Suprapubic skin (tissue), 4 donors: ENCODE data around the gene PKIB. TPM values are rescaled to one million over a fixed set of nuclear protein-coding genes. Genes with fewer than 3 reads are reported as not detected.

ENCODE experiments used
- DNase-seq, 2 donors: peaks; one replicate each; pipeline ENCODE4 v3.0.0-alpha.2; 2019; ENCODE audit warnings: low spot score in 2 of 2
- H3K27ac ChIP-seq: fragments of 200-600 bp; sonication (generic); one replicate; pipeline ENCODE4 v1.5.1; 2019
- H3K27me3 ChIP-seq: fragments of 200-600 bp; sonication (generic); one replicate; pipeline ENCODE4 v1.5.1; 2019
- H3K36me3 ChIP-seq: fragments of 200-600 bp; sonication (generic); one replicate; pipeline ENCODE4 v1.5.1; 2019
- H3K4me1 ChIP-seq: fragments of 200-600 bp; sonication (generic); one replicate; pipeline ENCODE4 v1.5.1; 2019
- H3K4me3 ChIP-seq: fragments of 200-600 bp; sonication (generic); one replicate; pipeline ENCODE4 v1.5.1; 2019; ENCODE audit warnings: mild to moderate bottlenecking
- H3K9me3 ChIP-seq: fragments of 200-600 bp; sonication (generic); one replicate; pipeline ENCODE4 v1.5.1; 2019
- EP300 ChIP-seq: sonication (generic); formaldehyde crosslinking; IDR thresholded peaks from one replicate; pipeline ENCODE4 v1.6.1; 2017; ENCODE audit warnings: antibody characterized with exemption
- POLR2A ChIP-seq, 2 donors: fragments of 450-650 bp; IDR thresholded peaks; one replicate each; pipeline ENCODE4 v1.6.1; 2017; ENCODE audit warnings: antibody characterized with exemption in 2 of 2, mild to moderate bottlenecking in 2 of 2, moderate library complexity in 2 of 2
- POLR2AphosphoS5 ChIP-seq, 3 donors: sonication (generic); formaldehyde crosslinking; IDR thresholded peaks; one replicate each; pipeline ENCODE4 v1.6.1; 2017; ENCODE audit warnings: antibody characterized with exemption in 3 of 3
- WGBS: methylation state at CpG from one replicate; pipeline ENCODE4 v1.1.5; 2018; 5-methylcytosine and 5-hydroxymethylcytosine counted together
- total RNA-seq, 4 donors: library from RNA; depleted of rRNA; stranded (reverse); fragments of >200 nt; gene quantifications; one replicate each; pipeline ENCODE4 v1.1.0, GENCODE V29; 2016
- TF ChIP-seq, protein P1 (sequence below), 2 donors: fragments of 200-600 bp in 1 of 2; fragments of 450-650 bp in 1 of 2; sonication (generic) in 1 of 2; IDR thresholded peaks; one replicate each; pipeline ENCODE4 v1.5.1; 2016 to 2019; ENCODE audit warnings: antibody characterized with exemption in 2 of 2, mild to moderate bottlenecking in 1 of 2, moderate library complexity in 1 of 2

The PKIB gene
- total RNA-seq, 4 donors from 2014 or later = 6.4 to 12.0 (median 8.2) TPM

DNA sequence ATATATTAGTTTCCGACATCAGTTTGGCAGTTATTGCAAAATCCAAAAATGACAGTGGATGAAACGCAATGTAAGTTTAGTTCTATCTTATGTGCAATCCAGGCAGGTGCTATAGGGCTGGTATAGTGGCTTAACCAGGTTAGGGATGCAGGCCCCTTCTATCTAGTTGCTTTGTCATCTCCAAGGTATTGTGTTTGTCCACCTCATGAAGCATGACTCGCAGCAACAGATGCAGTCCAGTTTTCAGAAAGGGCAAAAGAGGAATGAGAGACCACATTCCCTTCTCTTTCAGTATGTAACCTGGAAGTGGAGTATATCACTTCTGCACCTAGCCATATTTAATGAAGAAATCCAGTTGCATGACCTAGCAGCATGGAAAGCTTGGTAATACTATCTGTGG is 59.7 kb downstream of the PKIB start:
- H3K4me3 ChIP-seq = no peak overlapping the region
- H3K27ac ChIP-seq = no peak overlapping the region
- no peak for TF ChIP-seq POLR2AphosphoS5 (IDR thresholded peaks at IDR 0.05)
- TF ChIP-seq, protein P1, sequence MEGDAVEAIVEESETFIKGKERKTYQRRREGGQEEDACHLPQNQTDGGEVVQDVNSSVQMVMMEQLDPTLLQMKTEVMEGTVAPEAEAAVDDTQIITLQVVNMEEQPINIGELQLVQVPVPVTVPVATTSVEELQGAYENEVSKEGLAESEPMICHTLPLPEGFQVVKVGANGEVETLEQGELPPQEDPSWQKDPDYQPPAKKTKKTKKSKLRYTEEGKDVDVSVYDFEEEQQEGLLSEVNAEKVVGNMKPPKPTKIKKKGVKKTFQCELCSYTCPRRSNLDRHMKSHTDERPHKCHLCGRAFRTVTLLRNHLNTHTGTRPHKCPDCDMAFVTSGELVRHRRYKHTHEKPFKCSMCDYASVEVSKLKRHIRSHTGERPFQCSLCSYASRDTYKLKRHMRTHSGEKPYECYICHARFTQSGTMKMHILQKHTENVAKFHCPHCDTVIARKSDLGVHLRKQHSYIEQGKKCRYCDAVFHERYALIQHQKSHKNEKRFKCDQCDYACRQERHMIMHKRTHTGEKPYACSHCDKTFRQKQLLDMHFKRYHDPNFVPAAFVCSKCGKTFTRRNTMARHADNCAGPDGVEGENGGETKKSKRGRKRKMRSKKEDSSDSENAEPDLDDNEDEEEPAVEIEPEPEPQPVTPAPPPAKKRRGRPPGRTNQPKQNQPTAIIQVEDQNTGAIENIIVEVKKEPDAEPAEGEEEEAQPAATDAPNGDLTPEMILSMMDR (IDR thresholded peaks at IDR 0.05) = no peak
- no peak for TF ChIP-seq EP300
- no peak for TF ChIP-seq POLR2A (IDR thresholded peaks at IDR 0.05)
- no peaks in the 10 kb centered on the region for H3K9me3 ChIP-seq
- H3K36me3 ChIP-seq = no peaks in the 10 kb centered on the region
- no peaks in the 10 kb centered on the region for H3K4me1 ChIP-seq
- WGBS = 94% methylated on average over 3 of the region's 3 CpGs
- no peak for DNase-seq
- no peaks in the 10 kb centered on the region for H3K27me3 ChIP-seq

DNA sequence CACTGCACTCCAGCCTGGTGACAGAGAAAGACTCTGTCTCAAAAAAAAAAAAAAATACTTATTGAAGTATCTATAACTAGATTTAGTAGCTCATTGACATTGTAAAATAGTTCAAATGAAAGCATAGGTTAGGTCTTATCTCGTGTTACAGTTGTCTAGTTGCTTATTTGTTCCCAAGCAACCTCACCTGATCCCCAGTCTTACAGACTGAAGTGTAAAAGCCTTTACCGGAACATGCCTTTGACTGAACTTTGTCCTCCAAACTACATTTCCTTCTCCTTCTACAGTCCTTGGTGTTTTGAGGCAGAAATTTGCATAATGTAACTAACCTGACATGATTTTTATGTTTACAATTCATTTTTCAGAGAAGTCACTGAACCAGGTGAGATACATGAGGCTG is 61.0 kb downstream of the PKIB start:
- Histone ChIP-seq H3K4me3 (no peak overlapping the region), H3K4me1 (no peaks in the 10 kb centered on the region), H3K9me3 (no peaks in the 10 kb centered on the region), H3K27ac (no peak overlapping the region), H3K27me3 (no peaks in the 10 kb centered on the region), H3K36me3 (no peaks in the 10 kb centered on the region)
- TF ChIP-seq, protein P1 (IDR thresholded peaks at IDR 0.05) = no peak
- no peak for TF ChIP-seq POLR2A (IDR thresholded peaks at IDR 0.05)
- TF ChIP-seq EP300 = no peak
- no peak for DNase-seq
- 84% methylated on average over 2 of the region's 2 CpGs for WGBS

DNA sequence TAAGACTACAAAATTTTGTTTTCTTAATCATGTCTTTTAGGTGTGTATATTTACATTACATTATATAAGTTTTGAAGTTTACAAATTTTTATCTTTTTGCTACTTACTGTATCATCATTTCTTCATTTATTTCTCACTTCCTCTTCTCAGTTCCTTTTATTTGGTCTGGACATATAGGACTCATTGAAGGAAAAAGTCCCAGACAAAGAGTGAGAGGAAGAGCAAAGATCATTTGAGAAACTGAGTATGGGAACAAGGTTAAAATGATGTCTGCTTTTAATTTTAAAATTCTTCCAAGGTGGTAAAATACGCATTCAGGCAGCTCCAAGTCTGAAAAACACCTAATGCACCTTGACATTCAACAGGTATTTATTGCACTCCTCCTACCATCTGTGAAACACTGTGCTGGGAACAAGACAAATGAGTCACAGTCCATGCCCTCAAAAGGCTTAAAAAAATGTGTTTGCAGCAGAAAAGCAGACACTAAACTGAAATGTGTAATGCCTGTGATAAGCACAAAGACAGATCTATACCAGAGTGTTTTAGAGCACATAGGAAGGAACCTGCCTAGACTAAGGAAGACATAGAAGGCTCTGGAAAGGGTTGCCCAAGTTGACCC is 63.2 kb downstream of the PKIB start:
- Histone ChIP-seq H3K36me3 (no peaks in the 10 kb centered on the region), H3K4me1 (no peaks in the 10 kb centered on the region), H3K9me3 (no peaks in the 10 kb centered on the region), H3K4me3 (no peak overlapping the region), H3K27me3 (no peaks in the 10 kb centered on the region), H3K27ac (no peak overlapping the region)
- TF ChIP-seq EP300 (no peak), POLR2AphosphoS5 (IDR thresholded peaks at IDR 0.05) (no peak), POLR2A (IDR thresholded peaks at IDR 0.05) (no peak)
- TF ChIP-seq, protein P1 (IDR thresholded peaks at IDR 0.05) = no peak
- DNase-seq = no peak
- WGBS = 67% methylated on average over 1 of the region's 1 CpG

GRCh38 chr6:122676146-122676545 is 65.9 kb downstream of the PKIB start:
- Histone ChIP-seq H3K27me3 (no peaks in the 10 kb centered on the region), H3K4me1 (no peaks in the 10 kb centered on the region), H3K9me3 (no peaks in the 10 kb centered on the region), H3K27ac (no peak overlapping the region), H3K4me3 (no peak overlapping the region), H3K36me3 (no peaks in the 10 kb centered on the region)
- 100% methylated on average over 1 of the region's 1 CpG for WGBS
- no peak for DNase-seq
- TF ChIP-seq, protein P1 (IDR thresholded peaks at IDR 0.05) = no peak
- TF ChIP-seq POLR2AphosphoS5 (IDR thresholded peaks at IDR 0.05) (no peak), POLR2A (IDR thresholded peaks at IDR 0.05) (no peak), EP300 (no peak)

DNA sequence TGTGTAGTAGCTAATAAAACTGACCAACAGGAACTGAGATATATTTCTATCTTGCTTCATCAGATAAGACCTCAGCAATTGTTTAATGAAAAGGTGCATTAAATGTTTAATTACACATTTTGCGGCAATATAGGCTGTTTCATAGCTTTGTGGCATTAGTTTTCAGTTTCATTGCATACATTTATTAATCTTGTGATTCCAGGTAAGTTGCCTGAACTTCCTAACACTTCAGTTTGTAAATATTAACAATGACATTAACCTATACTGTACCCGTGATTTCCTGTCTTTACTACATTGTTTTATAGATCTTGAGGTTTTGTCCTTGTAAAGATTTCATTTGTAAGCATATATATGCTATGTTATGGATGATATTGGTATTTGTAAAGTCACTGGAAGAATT is 66.5 kb downstream of the PKIB start:
- Histone ChIP-seq H3K36me3 (no peaks in the 10 kb centered on the region), H3K4me3 (no peak overlapping the region)
- 88% methylated on average over 2 of the region's 2 CpGs for WGBS

More for the DNA sequence above, 66.5 kb downstream of the PKIB start:
- no peaks in the 10 kb centered on the region for H3K9me3 ChIP-seq
- no peaks in the 10 kb centered on the region for H3K27me3 ChIP-seq
- no peak for TF ChIP-seq EP300
- TF ChIP-seq POLR2A (IDR thresholded peaks at IDR 0.05) = no peak
- TF ChIP-seq, protein P1 (IDR thresholded peaks at IDR 0.05) = no peak
- TF ChIP-seq POLR2AphosphoS5 (IDR thresholded peaks at IDR 0.05) = no peak
- no peak for DNase-seq
- H3K4me1 ChIP-seq = no peaks in the 10 kb centered on the region
- H3K27ac ChIP-seq = no peak overlapping the region
